Panc1 (cell line): Measurements from ENCODE around the gene DNER. TPM values are rescaled to one million over a fixed set of nuclear protein-coding genes. Genes with fewer than 3 reads are reported as not detected.

Experiments used
- ATAC-seq: fragments of 200-7000 bp; cut with Tn5 transposase; 2 replicates; pipeline ENCODE4 v1.9.1; 2020; ENCODE audit warnings: mild to moderate bottlenecking, moderate library complexity
- BruUV-seq: library from RNA; stranded (reverse); fragments of 400-500 nt; replicated peaks from 2 replicates; lab custom pipeline; 2021; lab: Mats Ljungman, UMichigan
- CTCF ChIA-PET: fragments of 300-600 bp; sonication (Branson Sonifier 250); formaldehyde crosslinking; loops from one replicate; lab custom pipeline; 2022; ENCODE audit warnings: antibody characterized with exemption; lab: Charles Lee
- POLR2A ChIA-PET: fragments of 300-600 bp; sonication (Branson Sonifier 250); formaldehyde crosslinking; loops from one replicate; lab custom pipeline; 2022; ENCODE audit warnings: antibody characterized with exemption; lab: Charles Lee
- DNase-seq: peaks from one replicate; pipeline ENCODE4 v3.0.0-alpha.2; 2010; ENCODE audit warnings: low read depth, low spot score
- H3K27ac ChIP-seq: 2 replicates; pipeline ENCODE4 v1.5.1; 2011; ENCODE audit warnings: mild to moderate bottlenecking, low read length, inconsistent platforms
- H3K27me3 ChIP-seq: fragments of 200-500 bp; sonication (Bioruptor generic); 2 replicates; pipeline ENCODE4 v1.6.0; 2014; ENCODE audit warnings: low read length, inconsistent platforms; ENCODE audit not compliant: control insufficient read depth, insufficient read depth
- H3K36me3 ChIP-seq: fragments of 200-500 bp; sonication (Bioruptor generic); 2 replicates; pipeline ENCODE4 v1.5.1; 2014; ENCODE audit warnings: inconsistent platforms, mild to moderate bottlenecking, low read length, moderate library complexity; ENCODE audit not compliant: control insufficient read depth, insufficient read depth
- H3K4me1 ChIP-seq: 2 replicates; pipeline ENCODE4 v1.5.1; 2011; ENCODE audit warnings: inconsistent platforms, mild to moderate bottlenecking, low read length, moderate library complexity; ENCODE audit not compliant: control insufficient read depth, insufficient read depth
- H3K4me3 ChIP-seq, 2 experiments: 2 replicates each; pipeline ENCODE4 v1.5.1; 2011 to 2012; ENCODE audit warnings: low read depth in 2 of 2, low read length in 2 of 2, mild to moderate bottlenecking in 2 of 2, inconsistent platforms in 1 of 2, moderate library complexity in 1 of 2
- H3K9me3 ChIP-seq: fragments of 200-500 bp; sonication (Bioruptor generic); 2 replicates; pipeline ENCODE4 v1.5.1; 2014; ENCODE audit warnings: low read depth, mild to moderate bottlenecking, inconsistent platforms, low read length, moderate library complexity; ENCODE audit not compliant: control insufficient read depth, insufficient read depth
- CTCF ChIP-seq: fragments of 450-650 bp; IDR thresholded peaks from 2 replicates; pipeline ENCODE4 v1.5.1; 2017; ENCODE audit warnings: mild to moderate bottlenecking
- POLR2AphosphoS5 ChIP-seq: IDR thresholded peaks from 2 replicates; pipeline ENCODE4 v1.6.1; 2012; ENCODE audit warnings: mild to moderate bottlenecking, low read depth, low read length, moderate library complexity
- REST ChIP-seq, 2 experiments: IDR thresholded peaks; 2 replicates each; pipeline ENCODE4 v1.6.1; 2011 to 2012; ENCODE audit warnings: low read depth in 2 of 2, control low read depth in 1 of 2, low read length in 1 of 2, mild to moderate bottlenecking in 1 of 2, moderate library complexity in 1 of 2; ENCODE audit not compliant: insufficient read depth in 1 of 2
- SIN3A ChIP-seq: IDR thresholded peaks from 2 replicates; pipeline ENCODE4 v1.6.1; 2012; ENCODE audit warnings: low read depth, mild to moderate bottlenecking, low read length, moderate library complexity, borderline replicate concordance; ENCODE audit not compliant: insufficient read depth
- TCF7L2 ChIP-seq: IDR thresholded peaks from 2 replicates; pipeline ENCODE4 v1.6.1; 2011; ENCODE audit warnings: mild to moderate bottlenecking, low read depth, low read length, inconsistent platforms
- in situ Hi-C: cut with HindIII; loops from 2 replicates; pipeline ENCODE4 v1.10.0; 2016; ENCODE audit warnings: low sequenced_read_pairs, low pct_unique_long_range_greater_than_20kb
- intact Hi-C: fragments of 100-400 bp; cut with micrococcal nuclease; formaldehyde crosslinking; loops from one replicate; pipeline ENCODE4 v1.10.0; 2022; ENCODE audit not compliant: unreplicated experiment
- total RNA-seq: library from RNA; stranded (reverse); gene quantifications from one replicate; pipeline ENCODE4 v1.2.1, GENCODE V29; 2021; ENCODE audit not compliant: unreplicated experiment

Gene DNER
- total RNA-seq, 1 experiment from 2014 or later: 0.31 TPM

- Histone ChIP-seq H3K9me3 (no peaks in the 10 kb centered on the region), H3K27ac (no peak overlapping the region), H3K27me3 (peaks cover 3% of the 10 kb centered on the region; the same call in 1 of the 2 replicates), H3K4me3 (no peak overlapping the region), H3K4me1 (no peaks in the 10 kb centered on the region), H3K36me3 (no peaks in the 10 kb centered on the region)
- ATAC-seq (no peak), DNase-seq (no peak)
- BruUV-seq: no TSS peak
- no peak for TF ChIP-seq SIN3A
- TF ChIP-seq POLR2AphosphoS5: no peak
- TF ChIP-seq REST (IDR thresholded peaks at IDR 0.05; ENCODE audit: insufficient read depth in 1 of 2, low read depth in 2 of 2, low read length in 1 of 2): no peak
- TF ChIP-seq CTCF: no peak
- no peak for TF ChIP-seq TCF7L2
- intact Hi-C loops (no loop called here), in situ Hi-C loops (no loop called here)
- ChIA-PET POLR2A (no interaction called here), CTCF (no interaction called here)
Observed at GRCh38 chr2:229563388-229563787, 151.0 kb downstream of the DNER start.

GRCh38 chr2:229562472-229563127, 151.8 kb downstream of the DNER start:
- Histone ChIP-seq H3K4me1 (no peaks in the 10 kb centered on the region), H3K27ac (no peak overlapping the region), H3K27me3 (peaks cover 3% of the 10 kb centered on the region; the same call in 1 of the 2 replicates), H3K4me3 (no peak overlapping the region), H3K9me3 (no peaks in the 10 kb centered on the region), H3K36me3 (no peaks in the 10 kb centered on the region)
- ATAC-seq (no peak), DNase-seq (no peak)
- BruUV-seq: no TSS peak
- TF ChIP-seq SIN3A (no peak), CTCF (no peak; the same call in 1 of the 2 replicates), REST (IDR thresholded peaks at IDR 0.05; ENCODE audit: insufficient read depth in 1 of 2, low read depth in 2 of 2, low read length in 1 of 2) (no peak), TCF7L2 (no peak), POLR2AphosphoS5 (no peak)
- intact Hi-C loops: no loop called here
- in situ Hi-C loops: no loop called here
- CTCF ChIA-PET: no interaction called here
- POLR2A ChIA-PET: no interaction called here
